Erythroblast (primary cell): Measurements from ENCODE around the gene AKR7A3.
A peak's percentile ranks its signal among the peaks of the same experiment; 100 is the strongest.

Experiments used
- DNase-seq, 2 experiments: peaks; one replicate each; lab custom pipeline; 2025; lab: John Stamatoyannopoulos, UW
- GATA1 ChIP-seq: IDR thresholded peaks from 2 replicates; pipeline ENCODE4 v1.6.1; 2011; ENCODE audit warnings: low read depth, mild to moderate bottlenecking, control low read depth, low read length, moderate library complexity
- POLR2A ChIP-seq: IDR thresholded peaks from 2 replicates; pipeline ENCODE4 v1.6.1; 2011; ENCODE audit warnings: mild to moderate bottlenecking, low read length

AKR7A3 gene

DNA sequence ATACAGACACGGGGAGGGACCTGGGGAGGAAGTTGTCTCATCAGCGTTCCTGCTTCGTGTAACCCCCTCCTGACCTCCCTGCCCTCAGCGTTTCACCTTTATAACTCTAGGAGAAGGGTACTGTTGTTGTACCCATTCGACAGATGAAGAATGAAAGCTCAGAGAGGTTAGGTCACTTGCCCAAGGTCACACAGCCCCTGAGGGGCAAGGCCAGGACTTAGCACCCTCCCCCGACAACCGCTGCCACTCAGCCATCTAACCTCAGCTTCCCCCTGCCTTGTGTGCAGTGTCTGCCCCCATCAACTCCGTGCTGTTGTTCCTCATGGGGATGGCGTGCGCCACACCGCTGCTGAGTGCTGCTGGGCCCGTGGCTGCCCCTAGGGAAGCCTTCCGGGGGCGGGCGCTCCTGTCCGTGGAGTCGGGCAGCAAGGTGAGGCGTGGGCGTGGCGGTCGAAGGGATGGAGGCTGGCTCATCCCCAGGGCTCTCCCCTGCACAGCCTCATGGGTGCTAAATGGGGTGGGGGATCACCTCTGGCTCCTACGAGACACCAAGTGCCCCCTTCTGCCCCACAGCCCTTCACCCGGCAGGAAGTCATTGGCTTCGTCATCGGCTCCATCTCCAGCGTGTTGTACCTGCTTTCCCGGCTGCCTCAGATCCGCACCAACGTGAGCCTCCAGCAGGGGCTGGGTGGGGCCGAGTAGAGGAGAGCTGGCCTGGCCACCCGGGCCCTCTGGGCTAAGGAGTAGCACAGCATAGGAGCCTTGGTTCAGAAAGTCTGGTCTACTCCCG lies 37.6 kb upstream of the AKR7A3 start:
- no peak for TF ChIP-seq POLR2A
- TF ChIP-seq GATA1 = no peak
- no peak for DNase-seq

DNA sequence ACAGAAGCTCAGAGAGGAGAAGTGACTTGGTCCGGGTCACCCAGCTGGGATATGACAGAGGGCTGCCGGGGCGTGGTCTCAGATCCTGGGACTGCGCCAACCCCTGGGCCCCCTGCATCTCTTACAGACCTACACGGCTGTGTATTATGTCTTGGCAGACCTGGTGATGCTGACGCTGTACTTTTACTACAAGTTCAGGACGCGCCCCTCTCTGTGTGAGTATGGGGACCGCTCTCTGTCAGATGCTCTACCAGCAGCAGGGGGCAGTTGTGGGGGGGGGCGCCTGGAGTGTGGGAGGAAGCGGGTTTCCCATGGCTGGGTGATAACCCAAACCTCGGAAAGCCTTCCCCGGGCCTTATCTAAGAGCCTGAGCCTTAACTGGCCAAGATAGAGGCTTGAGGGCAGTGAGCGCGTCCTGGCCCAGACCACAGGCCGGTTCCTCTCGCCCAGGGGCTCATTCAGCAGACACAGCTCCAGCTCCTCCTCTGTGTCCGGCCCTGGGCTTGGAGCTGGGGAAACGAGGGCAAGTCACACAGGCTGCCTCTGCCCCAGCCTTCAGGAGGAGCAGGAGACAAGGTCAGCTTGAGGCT lies 36.9 kb upstream of the AKR7A3 start:
- TF ChIP-seq POLR2A = no peak
- TF ChIP-seq GATA1 = no peak
- DNase-seq = peak; percentile 69 to 72

GRCh38 chr1:19324665-19324990 lies 36.1 kb upstream of the AKR7A3 start:
- TF ChIP-seq POLR2A (no peak), GATA1 (no peak)
- no peak for DNase-seq

- DNase-seq = no peak
- no peak for TF ChIP-seq POLR2A
- TF ChIP-seq GATA1 = no peak
Measured at GRCh38 chr1:19323987-19324664, 35.6 kb upstream of the AKR7A3 start.

- no peak for DNase-seq
- no peak for TF ChIP-seq GATA1
- no peak for TF ChIP-seq POLR2A
Measured at GRCh38 chr1:19322481-19322880, 33.9 kb upstream of the AKR7A3 start.

DNA sequence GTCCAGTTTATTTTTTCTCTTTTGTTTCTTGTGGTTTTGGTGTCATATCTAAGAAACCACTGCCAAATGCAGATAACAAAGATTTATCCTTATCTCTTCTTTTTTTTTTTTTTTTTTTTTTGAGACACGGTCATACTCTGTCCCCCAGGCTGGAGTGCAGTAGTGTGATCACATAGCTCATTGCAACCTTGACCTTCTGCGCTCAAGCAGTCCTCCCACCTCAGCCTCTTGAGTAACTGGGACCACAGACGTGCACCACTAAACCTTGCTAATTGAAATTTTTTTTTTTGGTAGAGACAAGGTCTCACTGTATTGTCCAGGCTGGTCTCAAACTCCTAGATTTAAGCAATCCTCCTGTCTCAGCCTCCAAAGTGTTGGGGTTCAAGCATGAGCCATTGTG lies 32.5 kb upstream of the AKR7A3 start:
- DNase-seq = no peak
- no peak for TF ChIP-seq GATA1
- TF ChIP-seq POLR2A = no peak

GRCh38 chr1:19319196-19319595 lies 30.6 kb upstream of the AKR7A3 start:
- DNase-seq = no peak
- TF ChIP-seq POLR2A (no peak), GATA1 (no peak)

DNA sequence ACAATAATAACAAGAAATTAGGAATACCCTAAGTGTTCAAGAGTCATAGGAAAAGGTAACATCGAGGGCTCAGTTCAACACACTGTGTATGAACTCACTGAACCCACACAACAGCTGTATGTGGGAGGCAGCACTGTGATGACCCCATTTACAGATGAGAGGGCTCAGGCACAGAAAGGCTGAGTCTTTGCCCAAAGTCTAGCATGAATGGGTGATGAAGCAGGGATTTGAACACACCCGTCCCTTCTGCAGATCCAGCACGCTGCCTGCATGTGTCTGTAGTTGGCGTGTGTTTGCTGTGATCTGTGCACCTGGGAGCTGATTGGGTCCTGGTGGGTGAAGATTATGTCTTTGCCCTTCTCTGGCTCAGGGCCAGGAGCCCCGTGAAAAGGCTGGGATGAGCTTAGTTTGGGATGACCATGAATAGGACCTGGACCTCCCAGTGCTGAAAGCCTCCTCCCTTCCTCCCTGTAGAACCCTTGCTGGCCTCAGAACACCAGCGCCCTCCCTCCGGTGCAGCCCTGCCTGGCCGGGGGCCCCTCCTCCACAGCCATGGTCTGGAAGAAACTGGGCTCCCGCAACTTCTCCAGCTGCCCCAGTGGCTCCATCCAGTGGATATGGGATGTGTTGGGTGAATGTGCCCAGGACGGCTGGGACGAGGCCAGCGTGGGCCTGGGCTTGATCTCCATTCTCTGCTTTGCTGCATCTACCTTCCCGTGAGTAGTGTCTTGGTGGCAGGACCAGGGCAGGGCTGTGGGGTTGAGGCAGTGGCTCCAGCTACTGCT lies 28.7 kb upstream of the AKR7A3 start:
- TF ChIP-seq GATA1 = no peak
- no peak for TF ChIP-seq POLR2A
- DNase-seq = no peak

DNA sequence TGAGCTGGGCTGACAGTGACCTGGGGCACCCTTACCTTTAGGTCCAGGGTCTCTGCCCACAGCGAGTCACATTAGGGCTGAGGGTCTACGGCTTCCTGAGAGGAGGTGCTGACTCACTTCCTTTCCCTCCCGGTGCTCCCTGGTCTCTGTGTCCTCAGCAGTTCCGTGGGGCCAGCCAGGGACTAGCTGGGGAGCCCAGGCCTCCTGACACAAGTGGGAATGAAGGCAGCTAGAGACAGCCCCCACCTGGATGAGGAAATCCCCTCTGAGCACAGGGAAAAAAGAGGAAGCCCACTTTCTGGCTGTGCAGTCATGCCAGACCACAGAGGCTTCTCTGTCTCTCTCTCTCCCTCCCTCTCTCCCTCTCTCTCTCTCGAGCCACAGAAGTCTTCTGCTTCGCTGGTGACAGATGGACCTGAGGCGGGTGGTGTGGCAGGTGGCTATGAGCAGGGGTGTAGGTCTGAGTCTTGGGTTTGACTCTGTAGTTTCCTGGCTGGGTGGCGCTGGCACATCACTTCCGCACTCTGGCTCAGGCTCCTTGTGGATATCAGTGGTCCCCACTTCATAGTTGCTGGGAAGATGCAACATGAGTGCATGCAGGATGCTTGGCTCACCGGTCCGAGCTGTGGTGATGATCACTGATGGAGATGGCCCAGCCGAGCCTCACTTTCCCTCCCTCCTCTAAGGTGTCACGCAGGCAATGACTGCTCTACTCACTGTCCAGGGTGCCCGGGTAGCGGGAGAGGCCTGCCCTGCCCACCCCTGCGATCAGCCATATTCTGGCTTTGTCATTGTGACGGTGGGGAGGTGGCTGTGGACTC lies 27.0 kb upstream of the AKR7A3 start:
- no peak for DNase-seq
- TF ChIP-seq POLR2A (no peak), GATA1 (no peak)

DNA sequence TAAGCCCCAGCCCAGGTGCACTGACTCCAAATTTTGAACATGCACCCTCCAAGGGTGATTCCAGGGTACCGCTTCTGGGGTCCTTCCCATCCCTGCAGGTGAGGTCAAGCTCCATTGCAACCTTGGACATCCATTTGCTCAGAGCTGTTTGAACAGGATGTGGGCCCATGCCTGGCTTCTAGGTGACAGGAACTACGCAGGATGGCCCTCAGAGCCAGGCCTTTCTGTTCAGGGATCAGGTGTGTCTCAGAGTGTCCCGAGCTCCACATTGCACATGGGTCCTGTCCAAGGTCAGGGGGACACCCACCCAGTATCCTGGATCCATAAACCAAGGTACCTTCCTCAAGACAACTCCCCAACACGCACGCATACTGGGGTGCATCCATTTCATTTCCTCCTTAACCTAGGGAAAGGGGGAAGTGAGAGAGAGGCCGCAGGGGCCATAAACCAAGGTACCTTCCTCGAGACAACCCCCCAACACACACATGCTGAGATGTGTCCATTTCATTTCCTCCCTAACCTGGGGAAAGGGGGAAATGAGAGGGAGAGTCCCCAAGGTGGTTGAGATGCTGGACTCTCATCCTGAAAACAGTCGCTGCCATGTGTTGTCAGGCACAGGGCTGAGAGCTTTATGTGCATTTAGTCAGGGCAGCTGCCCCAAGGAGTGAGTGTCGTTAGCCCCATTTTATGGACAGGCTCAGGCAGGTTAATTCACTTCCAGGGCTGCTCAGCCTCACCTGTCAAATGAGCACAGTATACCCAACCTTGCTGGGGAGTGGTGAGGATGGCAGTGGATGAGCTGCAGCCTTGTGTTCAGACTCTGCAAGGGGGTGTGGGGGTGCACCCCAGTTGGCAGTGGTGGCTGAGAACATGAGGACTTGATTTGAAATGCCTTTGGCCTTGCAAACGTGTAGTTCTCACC lies 25.7 kb upstream of the AKR7A3 start:
- TF ChIP-seq GATA1 (no peak), POLR2A (no peak)
- peak in 1 of 2 experiments; percentile 9 for DNase-seq

DNA sequence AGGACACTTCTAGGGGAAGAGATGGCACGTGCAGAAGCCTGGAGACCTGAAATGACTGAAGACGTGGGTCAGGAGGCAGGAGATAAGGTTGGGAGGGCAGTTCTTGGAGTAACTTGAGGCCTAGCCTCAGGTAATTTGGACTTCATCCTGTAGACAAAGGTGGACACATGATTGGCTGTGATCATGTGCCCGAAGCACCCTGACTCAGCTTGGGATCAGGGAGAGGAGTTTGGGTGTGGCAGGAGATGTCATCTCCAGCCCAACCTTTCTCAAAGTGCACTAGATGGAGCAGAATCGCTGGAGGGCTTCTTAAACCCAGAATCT lies 25.0 kb upstream of the AKR7A3 start:
- peak; percentile 49 to 69 for DNase-seq
- TF ChIP-seq GATA1 = no peak
- TF ChIP-seq POLR2A = no peak

DNA sequence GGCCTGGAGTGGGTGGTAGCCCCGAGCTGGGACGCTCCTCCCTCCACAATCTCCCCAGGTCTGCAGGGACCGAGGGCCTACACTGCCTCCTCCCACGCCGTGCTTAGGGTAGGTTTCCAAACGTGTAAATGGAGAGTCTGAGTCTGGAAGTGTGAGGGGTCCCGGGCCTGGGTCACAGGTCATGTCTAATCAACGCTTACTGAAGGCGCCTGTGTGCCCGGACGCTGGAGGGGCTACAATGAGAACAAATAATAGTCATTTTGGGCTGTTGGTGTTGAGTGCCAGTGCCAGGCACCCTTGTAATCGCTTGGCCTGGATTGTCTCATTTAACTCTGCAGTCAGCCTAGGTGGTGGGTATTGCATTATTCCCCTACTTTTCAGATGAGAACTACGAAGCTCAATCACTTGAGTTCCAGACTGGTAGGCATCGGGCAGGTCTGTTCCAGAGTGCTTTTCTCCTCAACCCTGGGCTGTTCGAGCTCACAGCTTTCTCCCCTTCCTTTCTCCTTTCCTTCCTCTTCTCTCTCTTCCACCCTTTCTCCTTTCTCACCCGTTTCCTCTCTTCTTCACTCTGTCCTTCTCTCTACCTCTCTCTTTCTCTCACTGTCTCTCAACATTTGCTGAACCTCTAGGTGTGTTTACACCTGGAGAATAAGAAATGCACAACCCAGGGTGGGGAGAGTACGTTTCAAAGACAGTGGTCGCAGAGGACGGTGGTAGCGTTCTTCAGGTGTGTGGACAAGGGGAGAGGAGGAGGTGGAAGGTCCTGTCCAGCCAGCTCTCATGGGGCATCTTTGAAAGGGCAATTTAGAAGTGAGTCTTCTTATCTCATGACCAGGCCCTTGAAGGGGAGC lies 24.4 kb upstream of the AKR7A3 start:
- no peak for TF ChIP-seq POLR2A
- TF ChIP-seq GATA1 = no peak

More for the DNA sequence above, 24.4 kb upstream of the AKR7A3 start:
- DNase-seq = no peak
